IPS-NIHi7 (cell line): Measurements from ENCODE around the gene P3H3.

ENCODE experiments used
- DNase-seq: peaks from one replicate; pipeline ENCODE4 v3.0.0; 2012; ENCODE audit warnings: mixed read lengths; ENCODE audit errors: extremely low spot score

Gene P3H3

DNA sequence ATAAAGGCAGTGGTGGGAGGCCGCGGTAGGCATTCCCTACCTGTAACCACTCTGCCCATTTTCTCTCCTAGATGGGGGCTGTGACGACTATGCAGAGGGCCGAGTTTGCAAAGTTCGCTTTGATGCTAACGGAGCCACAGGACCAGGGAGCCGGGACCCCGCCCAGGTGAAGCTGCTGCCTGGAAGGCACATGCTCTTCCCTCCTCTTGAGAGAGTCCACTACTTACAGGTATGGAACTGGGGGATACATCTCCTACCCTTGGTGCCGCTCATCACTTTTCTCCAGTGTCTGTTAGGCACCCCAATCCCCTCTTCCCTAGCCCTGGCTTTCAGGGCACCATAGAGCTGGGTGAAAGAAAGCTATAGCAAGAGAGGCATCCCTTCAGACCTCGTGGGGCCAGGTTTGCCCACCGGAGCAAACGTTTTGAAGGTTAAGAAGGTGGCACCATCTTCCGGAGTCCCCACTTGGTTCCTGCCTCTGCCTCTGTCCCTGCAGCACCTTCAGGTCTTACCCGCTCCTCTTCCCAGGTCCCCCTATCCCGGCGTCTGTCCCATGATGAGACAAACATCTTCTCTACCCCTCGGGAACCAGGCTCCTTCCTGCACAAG lies 2.0 kb upstream of the P3H3 start:
- DNase-seq = no peak

- DNase-seq = no peak
Measured at GRCh38 chr12:6826734-6827436, 1.3 kb upstream of the P3H3 start.

GRCh38 chr12:6827437-6827911 lies 733 bp upstream of the P3H3 start:
- DNase-seq = peak; percentile 82

DNA sequence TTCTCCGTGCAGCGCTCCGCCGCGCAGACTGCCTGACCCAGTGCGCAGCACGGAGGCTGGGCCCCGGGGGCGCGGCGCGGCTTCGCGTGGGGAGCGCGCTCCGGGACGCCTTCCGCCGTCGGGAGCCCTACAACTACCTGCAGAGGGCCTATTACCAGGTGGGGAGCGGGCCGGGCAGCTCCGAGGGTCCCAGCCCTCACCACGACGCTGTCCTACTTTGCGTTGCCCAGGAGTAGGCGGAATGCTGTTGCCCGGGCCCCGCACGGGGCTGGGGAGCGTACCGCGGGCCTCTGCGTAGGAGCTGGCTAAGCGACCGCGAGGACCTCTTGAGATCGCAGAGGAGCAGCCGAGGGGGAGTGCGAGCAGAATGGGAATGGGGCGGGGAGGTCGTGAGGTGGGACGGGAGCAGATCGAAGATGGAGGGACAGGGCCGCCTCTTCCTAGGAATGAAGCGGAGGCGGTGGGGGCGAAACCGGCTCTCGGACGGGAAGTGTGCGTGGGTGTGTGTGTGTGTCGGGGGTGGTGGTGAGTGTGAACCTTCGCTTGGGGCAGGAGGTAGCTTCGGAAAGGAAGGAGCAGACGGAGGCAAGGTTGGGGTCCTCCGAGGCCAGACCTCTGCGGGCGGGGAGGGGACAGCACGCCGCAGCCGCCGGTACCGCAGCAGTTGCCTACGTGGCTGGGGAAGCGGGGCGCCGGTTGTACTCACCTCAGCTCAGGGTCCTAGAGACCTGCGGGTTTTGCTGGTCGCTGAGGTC lies 751 bp downstream of the P3H3 start:
- DNase-seq = peak; percentile 73

DNA sequence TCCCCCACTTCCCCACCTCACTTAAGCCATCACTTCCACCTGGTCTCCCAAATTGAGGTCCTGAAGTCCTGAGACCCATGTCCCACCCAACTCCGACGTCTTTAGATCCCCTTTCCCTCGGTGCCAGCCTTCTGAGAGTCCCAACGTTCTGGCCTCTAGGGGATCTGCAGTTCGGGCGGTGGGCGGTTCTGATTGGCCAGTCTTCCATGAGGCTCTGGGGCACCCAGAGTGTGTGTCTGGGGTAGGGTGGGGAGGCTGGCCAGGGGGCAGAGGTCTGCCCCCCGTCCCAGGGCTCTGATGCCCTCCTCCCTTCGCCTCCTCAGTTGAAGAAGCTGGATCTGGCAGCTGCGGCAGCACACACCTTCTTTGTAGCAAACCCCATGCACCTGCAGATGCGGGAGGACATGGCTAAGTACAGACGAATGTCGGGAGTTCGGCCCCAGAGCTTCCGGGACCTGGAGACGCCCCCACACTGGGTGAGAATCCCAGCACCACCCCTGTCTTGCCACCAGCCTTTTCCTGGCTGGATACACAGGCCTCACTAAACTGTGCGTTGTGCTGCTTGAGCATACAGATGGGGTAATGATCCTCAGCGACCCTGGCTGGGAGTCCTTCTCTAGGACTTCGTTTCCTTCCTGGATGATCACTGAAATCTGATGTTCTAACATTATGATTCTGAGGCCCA lies 1.5 kb downstream of the P3H3 start:
- no peak for DNase-seq

DNA sequence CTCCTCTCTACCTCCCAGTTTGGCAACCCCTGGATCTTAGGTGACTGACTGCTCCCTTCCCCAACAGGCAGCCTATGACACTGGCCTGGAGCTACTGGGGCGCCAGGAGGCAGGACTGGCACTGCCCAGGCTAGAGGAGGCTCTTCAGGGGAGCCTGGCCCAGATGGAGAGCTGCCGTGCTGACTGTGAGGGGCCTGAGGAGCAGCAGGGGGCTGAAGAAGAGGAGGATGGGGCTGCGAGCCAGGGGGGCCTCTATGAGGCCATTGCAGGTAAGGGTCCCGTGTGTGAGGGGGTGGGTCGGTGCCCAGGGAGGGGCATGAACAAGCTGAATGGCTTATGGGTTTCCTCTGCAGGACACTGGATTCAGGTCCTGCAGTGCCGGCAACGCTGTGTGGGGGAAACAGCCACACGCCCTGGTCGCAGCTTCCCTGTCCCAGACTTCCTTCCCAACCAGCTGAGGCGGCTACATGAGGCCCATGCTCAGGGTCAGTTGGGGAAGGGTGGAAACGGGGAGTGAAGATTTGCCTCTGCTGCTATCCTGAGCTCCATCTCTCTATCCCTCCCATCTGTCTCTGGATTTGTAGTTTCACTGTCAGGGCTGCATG lies 2.2 kb downstream of the P3H3 start:
- no peak for DNase-seq

DNA sequence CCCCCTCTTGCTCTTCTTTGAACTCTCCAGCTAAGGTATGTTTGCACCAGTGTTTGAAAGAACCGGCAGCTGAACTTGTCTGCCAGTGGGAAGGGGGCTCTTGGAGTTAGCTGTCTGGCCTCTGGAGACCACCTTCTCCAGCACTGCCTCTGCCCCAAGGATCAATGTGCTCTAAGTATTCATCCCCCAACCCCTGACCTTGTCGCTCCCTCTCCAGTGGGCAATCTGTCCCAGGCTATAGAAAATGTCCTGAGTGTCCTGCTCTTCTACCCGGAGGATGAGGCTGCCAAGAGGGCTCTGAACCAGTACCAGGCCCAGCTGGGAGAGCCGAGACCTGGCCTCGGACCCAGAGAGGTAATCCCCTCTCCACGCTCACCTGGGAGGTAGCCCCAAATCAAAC lies 2.8 kb downstream of the P3H3 start:
- DNase-seq = no peak

- no peak for DNase-seq
Measured at GRCh38 chr12:6831450-6831995, 3.3 kb downstream of the P3H3 start.

DNA sequence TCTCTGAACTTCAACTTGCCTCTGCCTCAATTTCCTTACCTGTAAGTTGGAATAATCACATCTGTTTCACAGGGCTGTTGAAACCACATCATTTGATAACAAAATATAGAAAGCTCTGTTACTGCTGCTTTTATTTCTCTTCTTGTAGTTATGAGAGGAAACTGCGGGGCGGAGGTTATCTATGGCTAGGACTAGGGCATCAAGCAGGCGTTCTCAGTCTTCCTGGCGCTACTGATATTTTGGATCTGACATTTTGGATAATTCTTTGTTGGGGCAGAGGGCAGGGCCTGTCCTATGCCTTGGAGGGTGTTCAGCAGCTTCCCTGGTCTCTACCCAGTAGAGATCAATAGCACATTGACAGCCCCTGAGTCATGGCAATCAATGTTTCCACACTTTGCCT lies 3.9 kb downstream of the P3H3 start:
- no peak for DNase-seq

DNA sequence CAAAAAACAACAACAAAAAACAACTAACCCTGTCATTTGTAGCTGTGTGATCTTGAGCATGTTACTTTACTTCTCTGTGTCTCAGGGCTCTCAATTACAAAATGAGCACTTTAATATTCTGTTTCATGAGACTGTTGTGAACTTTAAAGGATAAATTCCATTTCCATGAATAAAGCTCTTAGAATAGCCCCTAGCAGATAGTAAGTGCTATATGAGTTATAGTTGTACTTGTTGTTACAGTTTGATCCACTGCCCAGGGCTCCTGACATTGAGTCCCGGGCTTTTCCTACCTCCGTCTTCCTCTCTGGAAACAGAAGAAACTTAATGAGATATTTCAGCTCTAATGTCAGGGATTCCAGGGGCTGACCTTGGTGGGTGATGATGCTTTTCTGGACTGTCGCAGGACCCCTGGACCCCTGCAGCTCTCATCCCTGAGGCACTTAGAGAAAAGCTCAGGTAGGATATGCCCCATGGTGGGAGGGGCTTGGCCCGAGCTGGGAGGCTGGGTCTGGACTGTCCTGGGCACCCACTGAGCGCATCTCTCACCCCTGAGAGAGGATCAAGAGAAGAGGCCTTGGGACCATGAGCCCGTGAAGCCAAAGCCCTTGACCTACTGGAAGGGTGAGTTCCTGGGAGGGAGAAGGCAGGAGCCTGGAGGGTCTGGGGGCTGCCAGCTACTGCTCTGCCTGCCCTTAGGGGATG lies 5.1 kb downstream of the P3H3 start:
- no peak for DNase-seq

DNA sequence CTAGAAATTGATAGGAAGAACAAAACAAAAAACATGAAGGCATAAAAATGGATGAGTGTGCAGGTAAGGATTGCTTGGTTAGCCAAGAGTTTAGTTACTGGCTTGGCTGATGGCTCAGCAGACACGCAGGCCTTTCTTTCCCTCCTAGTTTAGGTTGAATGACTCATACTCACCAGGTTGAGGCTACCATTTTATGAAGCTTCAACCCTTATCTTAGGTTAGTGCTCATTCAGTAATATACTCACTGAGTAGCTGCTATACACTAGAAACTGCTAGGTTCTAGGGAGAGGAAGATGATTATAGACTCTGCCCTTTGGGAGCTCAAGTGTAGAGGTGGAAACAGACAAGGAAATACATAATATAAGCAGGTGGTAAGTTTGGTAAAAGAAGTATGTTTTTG lies 6.0 kb downstream of the P3H3 start:
- DNase-seq = no peak

- no peak for DNase-seq
Measured at GRCh38 chr12:6834873-6835272, 6.7 kb downstream of the P3H3 start.

GRCh38 chr12:6836851-6837250 lies 8.6 kb downstream of the P3H3 start:
- DNase-seq = no peak

GRCh38 chr12:6837370-6838060 lies 9.3 kb downstream of the P3H3 start:
- no peak for DNase-seq

GRCh38 chr12:6838854-6839253 lies 10.6 kb downstream of the P3H3 start:
- no peak for DNase-seq

DNA sequence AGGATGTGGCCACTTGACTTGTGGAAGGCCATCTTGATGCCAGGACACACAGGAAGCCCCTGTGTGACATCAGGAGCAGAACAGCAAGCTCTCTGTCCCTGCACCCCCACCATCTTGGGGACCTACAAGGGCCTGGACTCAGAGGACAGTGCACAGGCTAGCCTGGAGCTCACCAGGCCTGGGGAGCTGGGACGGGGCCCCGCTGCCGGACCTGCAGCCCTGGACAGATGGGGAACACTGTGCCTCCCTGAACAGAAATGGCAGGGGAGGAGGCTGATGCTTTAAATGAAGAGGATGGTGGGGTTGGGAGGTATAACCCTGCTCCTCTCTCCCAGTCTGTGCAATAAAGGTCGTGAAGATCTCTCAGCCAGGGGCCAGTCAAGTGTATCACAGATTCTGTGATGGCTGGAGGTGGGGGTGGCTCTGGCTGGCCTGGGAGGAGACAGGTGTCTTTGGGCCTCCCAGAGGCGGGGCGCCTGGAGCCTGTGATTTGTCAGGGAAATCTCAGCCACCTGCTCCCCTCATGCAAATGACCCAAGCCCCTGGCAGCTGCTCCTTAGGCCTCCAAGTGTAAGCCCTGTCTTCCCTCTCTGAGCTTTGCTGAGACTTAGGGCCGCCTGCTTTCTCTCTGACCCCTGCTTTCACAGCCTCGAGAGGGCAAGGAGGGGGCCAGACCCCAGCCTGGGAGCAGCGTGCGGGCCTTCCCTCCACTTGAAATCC lies 11.4 kb downstream of the P3H3 start:
- DNase-seq = peak; percentile 70

- DNase-seq = no peak
Measured at GRCh38 chr12:6840330-6840729, 12.1 kb downstream of the P3H3 start.

DNA sequence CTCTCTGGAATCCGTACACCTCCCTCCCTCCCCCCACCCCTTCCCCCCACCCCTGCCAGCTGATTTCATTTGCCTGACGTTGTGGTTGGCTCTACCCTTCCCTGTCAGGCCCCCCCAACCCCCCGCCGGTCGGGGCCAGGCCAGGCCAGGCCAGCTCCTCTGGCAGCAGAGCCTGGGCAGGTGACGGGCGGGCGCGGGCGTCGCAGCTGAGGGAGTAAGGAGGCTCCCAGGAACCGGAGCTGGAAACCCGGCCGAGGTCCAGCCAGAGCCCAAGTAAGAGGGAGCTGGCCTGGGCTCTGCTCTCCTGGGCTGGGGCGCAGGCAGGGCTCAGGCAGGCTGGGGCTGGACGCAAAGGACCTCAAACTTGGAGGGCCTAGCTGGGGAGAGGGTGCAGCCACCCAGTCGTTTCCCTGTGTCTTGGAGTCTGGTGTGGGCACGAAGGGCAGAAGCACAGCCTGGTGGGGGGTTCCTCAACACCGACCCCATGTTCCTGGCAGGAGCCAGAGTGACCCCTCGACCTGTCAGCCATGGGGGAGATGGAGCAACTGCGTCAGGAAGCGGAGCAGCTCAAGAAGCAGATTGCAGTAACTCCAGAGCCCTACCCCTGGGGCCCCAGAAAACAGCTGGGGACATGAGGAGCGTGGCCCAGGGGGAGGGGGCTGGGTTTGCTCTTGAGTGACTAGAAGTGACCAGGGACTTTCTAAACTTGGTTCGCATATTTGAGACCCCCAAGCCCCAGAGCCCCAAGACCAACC lies 12.7 kb downstream of the P3H3 start, which contains the start of gene GNB3:
Gene GNB3, plus strand, starts transcription at position 165 of the 755 bp plus-strand sequence. Its CDS starts 363 bp downstream, at position 528.
- no peak for DNase-seq

- DNase-seq = no peak
Measured at GRCh38 chr12:6842075-6842474, 13.9 kb downstream of the P3H3 start.
